Endodermal cell (in vitro differentiated cells): ENCODE measurements around the gene FAM204A. TPM values are rescaled to one million over a fixed set of nuclear protein-coding genes. Genes with fewer than 3 reads are reported as not detected.
A peak's percentile ranks its signal among the peaks of the same experiment; 100 is the strongest.

Experiments used
- DNase-seq: peaks from one replicate; pipeline ENCODE4 v3.0.0-alpha.2; 2017
- H3K27ac ChIP-seq: 2 replicates; pipeline ENCODE4 v1.5.1; 2013; ENCODE audit warnings: mild to moderate bottlenecking, low read depth, low read length, moderate library complexity
- H3K27me3 ChIP-seq: 2 replicates; pipeline ENCODE4 v1.6.1; 2013; ENCODE audit warnings: mild to moderate bottlenecking, low read length, moderate library complexity; ENCODE audit not compliant: insufficient read depth, control insufficient read depth, poor library complexity, severe bottlenecking
- H3K36me3 ChIP-seq: 2 replicates; pipeline ENCODE4 v1.7.0; 2013; ENCODE audit warnings: mild to moderate bottlenecking, low read length, moderate library complexity; ENCODE audit not compliant: control insufficient read depth, insufficient read depth
- H3K4me1 ChIP-seq: one replicate; pipeline ENCODE4 v1.7.0; 2013; ENCODE audit warnings: low read length; ENCODE audit not compliant: control insufficient read depth, insufficient read depth
- H3K4me3 ChIP-seq: 2 replicates; pipeline ENCODE4 v1.5.1; 2013; ENCODE audit warnings: mild to moderate bottlenecking, low read length, moderate library complexity
- H3K9ac ChIP-seq: 2 replicates; pipeline ENCODE4 v1.6.1; 2013; ENCODE audit warnings: mild to moderate bottlenecking, low read length, moderate library complexity; ENCODE audit not compliant: poor library complexity, severe bottlenecking; ENCODE audit errors: extremely low read depth
- H3K9me3 ChIP-seq: 2 replicates; pipeline ENCODE4 v1.6.1; 2013; ENCODE audit warnings: mild to moderate bottlenecking, low read length, moderate library complexity; ENCODE audit not compliant: control insufficient read depth
- H3K27ac Mint-ChIP-seq: 2 replicates; pipeline ENCODE4 v1.8.0; 2020; ENCODE audit warnings: mixed read lengths
- H3K27me3 Mint-ChIP-seq: 2 replicates; pipeline ENCODE4 v1.8.0; 2021; ENCODE audit warnings: mild to moderate bottlenecking, mixed read lengths; ENCODE audit not compliant: insufficient read depth
- H3K36me3 Mint-ChIP-seq: 2 replicates; pipeline ENCODE4 v1.8.0; 2020; ENCODE audit warnings: low read depth, mixed read lengths
- H3K4me1 Mint-ChIP-seq: 2 replicates; pipeline ENCODE4 v1.8.0; 2020; ENCODE audit warnings: mixed read lengths
- H3K4me3 Mint-ChIP-seq: 2 replicates; pipeline ENCODE4 v1.8.0; 2020; ENCODE audit warnings: mild to moderate bottlenecking, moderate library complexity, mixed read lengths
- H3K9me3 Mint-ChIP-seq: 2 replicates; pipeline ENCODE4 v1.8.0; 2020; ENCODE audit warnings: mild to moderate bottlenecking, mixed read lengths
- CTCF ChIP-seq: fragments of 200-600 bp; sonication (generic); conservative IDR thresholded peaks from 2 replicates; pipeline ENCODE4 v1.5.0; 2021; ENCODE audit warnings: antibody characterized with exemption, mild to moderate bottlenecking
- WGBS, 2 experiments: methylation state at CpG; one replicate each; pipeline versions ENCODE4 v1.1.5 to v1.1.7; 2013; ENCODE audit warnings: missing lambda C conversion rate in 2 of 2, mixed read lengths in 1 of 2; ENCODE audit not compliant: insufficient coverage in 1 of 2, insufficient read length in 1 of 2; 5-methylcytosine and 5-hydroxymethylcytosine counted together
- total RNA-seq, 2 donors: library from RNA; stranded (reverse); fragmentation: NEBNext Ultra II Directional in 1 of 2; extraction: Animal tissue kit (Norgen Biotek cat#: 25700) in 1 of 2; gene quantifications; 2 replicates in 1 of 2; 3 replicates in 1 of 2; pipeline ENCODE4 v1.2.1, GENCODE V29; 2021

Gene FAM204A
- total RNA-seq, 2 donors from 2014 or later, result 40.9 to 43.3 TPM

GRCh38 chr10:118343115-118343514 is 991 bp upstream of the FAM204A start:
- no peak overlapping the region for H3K4me3 Mint-ChIP-seq
- no peak overlapping the region for H3K9ac ChIP-seq

GRCh38 chr10:118342638-118343020 is 505 bp upstream of the FAM204A start:
- H3K9me3 Mint-ChIP-seq, result no peaks in the 10 kb centered on the region
- 54 to 59% methylated on average over 6 to 7 of the region's 7 CpGs for WGBS, 2 experiments

More at GRCh38 chr10:118343115-118343514, 991 bp upstream of the FAM204A start:
- peaks cover 29% of the 10 kb centered on the region for H3K27me3 ChIP-seq
- no peak overlapping the region for H3K4me3 ChIP-seq
- 94 to 96% methylated on average over 4 to 5 of the region's 5 CpGs for WGBS, 2 experiments
- H3K36me3 Mint-ChIP-seq, result no peaks in the 10 kb centered on the region
- no peaks in the 10 kb centered on the region for H3K9me3 ChIP-seq
- no peaks in the 10 kb centered on the region for H3K4me1 ChIP-seq
- peaks cover 11% of the 10 kb centered on the region for H3K4me1 Mint-ChIP-seq
- H3K27me3 Mint-ChIP-seq, result peaks cover 26% of the 10 kb centered on the region
- no peak for TF ChIP-seq CTCF
- H3K9me3 Mint-ChIP-seq, result no peaks in the 10 kb centered on the region
- H3K27ac Mint-ChIP-seq, result no peak overlapping the region
- no peak for DNase-seq
- H3K27ac ChIP-seq, result no peak overlapping the region
- no peaks in the 10 kb centered on the region for H3K36me3 ChIP-seq

GRCh38 chr10:118340486-118340885 is 1.6 kb downstream of the FAM204A start:
- Histone ChIP-seq H3K27me3 (peaks cover 51% of the 10 kb centered on the region), H3K9me3 (no peaks in the 10 kb centered on the region), H3K9ac (no peak overlapping the region), H3K4me3 (no peak overlapping the region), H3K27ac (no peak overlapping the region), H3K36me3 (peaks cover 9% of the 10 kb centered on the region), H3K4me1 (no peaks in the 10 kb centered on the region)
- no peaks in the 10 kb centered on the region for H3K9me3 Mint-ChIP-seq
- 92% methylated on average over 2 of the region's 2 CpGs; no CpG with 5 or more reads in 1 of the 2 experiments for WGBS, 2 experiments
- peak overlapping the region; percentile 11 for H3K4me3 Mint-ChIP-seq
- H3K27me3 Mint-ChIP-seq, result peaks cover 34% of the 10 kb centered on the region
- no peak overlapping the region for H3K27ac Mint-ChIP-seq
- H3K4me1 Mint-ChIP-seq, result peaks cover 21% of the 10 kb centered on the region
- H3K36me3 Mint-ChIP-seq, result peaks cover 8% of the 10 kb centered on the region
- DNase-seq, result no peak
- no peak for TF ChIP-seq CTCF

More at GRCh38 chr10:118342638-118343020, 505 bp upstream of the FAM204A start:
- no peak for TF ChIP-seq CTCF
- Mint-ChIP-seq H3K36me3 (no peaks in the 10 kb centered on the region), H3K27ac (no peak overlapping the region), H3K4me3 (peak overlapping the region; percentile 76), H3K4me1 (peaks cover 16% of the 10 kb centered on the region), H3K27me3 (peaks cover 30% of the 10 kb centered on the region)
- no peaks in the 10 kb centered on the region for H3K4me1 ChIP-seq
- peaks cover 33% of the 10 kb centered on the region for H3K27me3 ChIP-seq
- H3K9ac ChIP-seq, result peak overlapping the region; percentile 73
- no peaks in the 10 kb centered on the region for H3K36me3 ChIP-seq
- peak overlapping the region; percentile 76 for H3K27ac ChIP-seq
- H3K4me3 ChIP-seq, result peak overlapping the region; percentile 95
- H3K9me3 ChIP-seq, result no peaks in the 10 kb centered on the region
- DNase-seq, result no peak
